H7 (cell line): Measurements from ENCODE around the gene C1QL4. TPM values are rescaled to one million over a fixed set of nuclear protein-coding genes. Genes with fewer than 3 reads are reported as not detected.
"Not testable (repeated sequence)": the region's sequence is repeated elsewhere in the genome, so short reads cannot be mapped to it uniquely, and the experiment has no call there.

ENCODE experiments used
- DNase-seq: peaks from one replicate; pipeline ENCODE4 v3.0.0; 2012
- H3K27me3 ChIP-seq: 2 replicates; pipeline ENCODE4 v1.6.0; 2011; ENCODE audit warnings: mild to moderate bottlenecking, low read length; ENCODE audit not compliant: control insufficient read depth, insufficient read depth
- H3K36me3 ChIP-seq: replicated peaks from 2 replicates; pipeline ENCODE4 v1.5.1; 2011; ENCODE audit warnings: low read length; ENCODE audit not compliant: control insufficient read depth, insufficient read depth
- H3K4me3 ChIP-seq: 2 replicates; pipeline ENCODE4 v1.5.1; 2011; ENCODE audit warnings: low read depth, mild to moderate bottlenecking, control low read depth, low read length, moderate library complexity; ENCODE audit not compliant: insufficient read depth
- total RNA-seq: library from RNA; depleted of rRNA; stranded (reverse); fragments of >200 nt; shearing (Covaris generic); gene quantifications from 2 replicates; pipeline ENCODE4 v1.2.3, GENCODE V29; 2014; rRNA removed

The C1QL4 gene
- total RNA-seq: 1.1 and 3.3 TPM in 2 replicates

DNA sequence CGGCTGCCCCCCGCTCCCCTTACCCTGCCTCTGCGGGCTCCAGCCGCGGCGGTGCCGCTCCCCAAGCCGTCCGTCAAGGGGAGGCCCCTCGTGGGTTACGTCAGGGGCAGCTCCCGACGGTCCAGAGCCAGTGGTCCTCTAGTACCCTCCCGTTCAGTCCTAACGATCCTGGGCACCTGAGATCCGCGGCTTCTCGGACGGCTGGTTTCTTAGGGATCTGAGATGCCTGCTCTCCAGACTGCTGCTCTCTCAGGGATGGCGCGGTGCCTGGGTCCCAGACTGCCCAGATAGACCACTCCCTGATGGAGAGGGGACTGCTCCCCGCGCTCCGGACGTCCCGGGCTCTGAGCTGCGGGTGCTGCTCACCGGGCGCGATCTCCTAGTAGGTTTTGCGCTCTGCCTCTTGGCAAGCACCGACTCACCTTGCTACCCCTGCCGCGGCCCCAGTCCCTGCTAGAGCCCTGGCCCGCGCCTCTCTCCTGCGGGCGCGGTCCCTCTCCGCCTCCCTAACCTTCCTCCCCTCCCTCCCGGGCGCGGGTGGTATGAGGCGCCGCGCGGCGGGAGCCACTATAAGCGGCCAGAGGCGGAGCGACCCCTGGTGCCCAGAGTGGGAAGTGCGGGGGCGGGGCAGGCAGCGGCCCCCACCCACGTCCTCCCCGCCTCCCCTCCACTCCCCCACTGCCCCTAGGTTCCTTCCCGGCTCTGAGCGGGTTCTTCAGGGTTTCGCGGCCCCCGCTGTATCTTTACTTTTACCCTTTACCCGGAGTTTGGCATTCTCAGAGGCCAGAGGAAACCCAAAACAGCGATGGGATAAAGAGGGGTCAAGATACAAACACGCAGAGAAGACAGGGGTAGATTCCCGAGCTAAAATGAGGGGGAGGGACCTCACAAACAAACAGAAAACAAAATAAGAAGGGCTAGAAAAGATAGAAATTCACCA lies at the start of gene C1QL4:
C1QL4 (minus strand) TSS at position 544 of the 940 bp plus-strand sequence. CDS start 711 bp downstream, outside the sequence.
- peak; percentile 99 for DNase-seq

DNA sequence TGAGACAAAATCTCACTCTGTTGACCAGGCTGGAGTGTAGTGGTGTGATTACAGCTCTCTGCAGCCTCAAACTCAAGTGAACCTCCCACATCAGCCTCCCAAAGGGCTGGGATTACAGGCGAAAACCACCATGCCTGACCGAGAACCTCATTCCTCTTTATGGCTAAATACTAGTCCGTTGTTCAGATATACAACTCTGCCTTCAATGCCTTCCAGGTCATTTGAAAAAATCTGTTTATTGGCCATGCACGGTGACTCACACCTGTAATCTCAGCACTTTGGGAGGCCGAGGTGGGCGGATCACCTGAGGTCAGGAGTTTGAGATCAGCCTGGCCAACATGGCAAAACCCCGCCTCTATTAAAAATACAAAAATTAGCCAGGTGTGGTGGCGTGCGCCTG lies 43.2 kb upstream of the C1QL4 start:
- H3K36me3 ChIP-seq, H3K27me3 ChIP-seq, DNase-seq, H3K4me3 ChIP-seq: not testable (repeated sequence)

More for the DNA sequence above, at the start of gene C1QL4:
- H3K27me3 ChIP-seq: peaks cover 95% of the 10 kb centered on the region
- no peaks in the 10 kb centered on the region for H3K36me3 ChIP-seq
- peak within 1 kb of the TSS; percentile 43 for H3K4me3 ChIP-seq

DNA sequence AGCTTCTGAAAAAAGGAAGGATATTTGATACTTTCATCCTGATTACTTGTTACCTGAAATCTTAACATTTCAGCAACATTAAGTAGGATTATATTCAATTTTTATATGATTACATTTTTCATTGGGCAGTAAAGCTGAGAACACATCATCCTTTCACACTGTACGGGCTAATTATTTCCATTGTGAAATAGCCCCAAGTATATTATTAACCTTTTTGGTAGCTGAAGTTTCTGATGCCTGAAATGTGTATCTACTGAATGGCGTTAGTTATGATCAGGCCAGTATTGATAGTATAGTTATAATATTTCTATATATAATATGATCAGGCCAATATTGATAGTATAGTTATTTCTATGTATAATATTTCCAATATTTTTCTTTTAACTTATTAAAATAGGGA lies 40.4 kb upstream of the C1QL4 start:
- no peak for DNase-seq
- H3K36me3 ChIP-seq: no peaks in the 10 kb centered on the region
- H3K27me3 ChIP-seq: no peaks in the 10 kb centered on the region
- no peak overlapping the region for H3K4me3 ChIP-seq

DNA sequence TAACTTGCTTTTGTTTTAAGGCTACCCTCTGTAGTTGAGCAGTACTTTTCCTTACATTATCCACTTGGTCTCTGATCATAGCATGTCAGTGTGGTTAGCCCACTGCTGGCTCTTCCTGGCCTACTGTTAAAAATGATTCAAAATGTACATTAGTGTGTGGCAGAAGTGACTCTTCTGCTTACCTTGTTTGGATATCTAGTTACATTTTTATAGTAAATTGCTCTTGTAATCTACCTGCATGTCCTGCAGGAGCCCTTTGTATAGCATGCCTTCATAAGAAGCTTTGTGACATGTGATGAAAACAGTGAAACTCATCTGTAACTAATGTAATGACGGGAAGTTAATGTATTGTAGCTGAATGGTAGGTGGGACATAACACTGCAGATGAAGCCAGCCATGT lies 38.4 kb upstream of the C1QL4 start:
- Histone ChIP-seq H3K4me3 (no peak overlapping the region), H3K27me3 (no peaks in the 10 kb centered on the region), H3K36me3 (no peaks in the 10 kb centered on the region)
- DNase-seq: no peak

DNA sequence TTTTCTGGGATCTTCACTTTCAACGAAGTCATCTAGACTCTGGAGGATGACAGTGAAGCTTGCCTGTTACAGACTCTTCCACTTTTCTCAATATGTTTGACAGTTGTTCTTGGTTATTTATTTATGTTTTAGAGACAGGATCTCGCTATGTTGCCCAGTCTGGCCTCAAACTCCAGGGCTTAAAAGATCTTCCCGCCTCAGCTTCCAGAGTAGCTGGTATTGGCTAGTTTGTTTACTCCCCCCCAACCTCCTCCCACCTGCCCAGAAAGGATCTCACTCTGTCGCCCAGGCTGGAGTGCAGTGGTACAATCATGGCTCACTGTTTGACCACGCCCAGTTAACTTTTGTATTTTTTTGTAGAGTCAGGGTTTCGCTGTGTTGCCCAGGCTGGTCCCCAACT lies 33.6 kb upstream of the C1QL4 start:
- DNase-seq: no peak
- no peaks in the 10 kb centered on the region for H3K27me3 ChIP-seq
- H3K4me3 ChIP-seq: no peak overlapping the region
- H3K36me3 ChIP-seq: no peaks in the 10 kb centered on the region

DNA sequence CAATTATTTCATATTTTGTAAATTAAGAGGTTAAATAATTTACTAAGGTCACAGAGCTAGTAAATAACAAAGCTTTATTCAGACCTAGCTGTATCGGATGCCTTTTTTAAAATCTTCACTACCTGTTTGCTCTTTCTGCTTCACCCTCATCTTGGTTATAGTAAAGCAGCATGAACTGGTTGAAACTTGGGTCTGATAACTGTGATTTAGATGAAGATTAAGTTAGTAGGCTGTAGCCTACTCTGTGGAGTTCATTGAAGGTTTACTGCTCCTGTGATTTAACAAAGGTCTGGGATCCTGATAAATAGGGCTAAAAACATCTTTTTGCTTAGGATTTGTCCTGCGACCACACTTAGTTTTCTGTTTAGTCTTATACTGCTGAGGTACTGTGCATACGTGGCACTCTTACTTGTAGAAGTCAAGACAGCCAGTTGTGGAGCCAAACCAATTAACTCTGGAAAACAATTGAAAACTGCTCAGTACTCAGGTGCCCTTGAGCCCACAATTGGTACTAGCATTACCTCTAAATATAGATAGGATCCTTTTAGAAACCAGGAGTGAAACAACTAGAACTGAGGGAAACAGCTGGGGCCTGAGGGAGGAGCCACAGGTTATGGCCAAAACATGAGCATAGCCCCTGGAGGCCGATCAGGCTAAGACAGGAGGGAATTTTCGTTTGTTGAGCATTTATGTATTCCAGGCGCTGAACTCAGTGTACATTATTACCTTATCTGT lies 32.6 kb upstream of the C1QL4 start:
- Histone ChIP-seq H3K36me3 (no peaks in the 10 kb centered on the region), H3K27me3 (peaks cover 2% of the 10 kb centered on the region; the same call in 1 of the 2 replicates), H3K4me3 (no peak overlapping the region)
- peak; percentile 56 for DNase-seq

DNA sequence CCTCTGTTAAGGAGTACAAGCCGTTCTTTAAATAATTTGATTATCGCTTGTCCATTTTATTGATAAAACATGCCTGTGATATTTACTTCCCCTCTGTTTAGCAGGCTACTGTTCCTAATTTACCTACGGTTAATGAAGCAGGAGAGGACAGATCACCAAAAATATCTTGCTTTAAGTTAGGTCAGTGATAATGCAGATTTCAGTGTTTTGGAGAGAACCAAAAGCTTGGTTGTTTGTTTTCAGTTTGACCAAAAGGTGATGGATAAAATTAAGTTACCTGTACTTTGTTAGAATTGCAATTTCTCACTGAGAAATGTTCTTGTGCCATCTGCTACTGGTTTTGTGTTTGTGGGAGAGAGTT lies 31.2 kb upstream of the C1QL4 start:
- no peak for DNase-seq
- Histone ChIP-seq H3K36me3 (no peaks in the 10 kb centered on the region), H3K4me3 (peak overlapping the region; percentile 89), H3K27me3 (peaks cover 2% of the 10 kb centered on the region; the same call in 1 of the 2 replicates)

DNA sequence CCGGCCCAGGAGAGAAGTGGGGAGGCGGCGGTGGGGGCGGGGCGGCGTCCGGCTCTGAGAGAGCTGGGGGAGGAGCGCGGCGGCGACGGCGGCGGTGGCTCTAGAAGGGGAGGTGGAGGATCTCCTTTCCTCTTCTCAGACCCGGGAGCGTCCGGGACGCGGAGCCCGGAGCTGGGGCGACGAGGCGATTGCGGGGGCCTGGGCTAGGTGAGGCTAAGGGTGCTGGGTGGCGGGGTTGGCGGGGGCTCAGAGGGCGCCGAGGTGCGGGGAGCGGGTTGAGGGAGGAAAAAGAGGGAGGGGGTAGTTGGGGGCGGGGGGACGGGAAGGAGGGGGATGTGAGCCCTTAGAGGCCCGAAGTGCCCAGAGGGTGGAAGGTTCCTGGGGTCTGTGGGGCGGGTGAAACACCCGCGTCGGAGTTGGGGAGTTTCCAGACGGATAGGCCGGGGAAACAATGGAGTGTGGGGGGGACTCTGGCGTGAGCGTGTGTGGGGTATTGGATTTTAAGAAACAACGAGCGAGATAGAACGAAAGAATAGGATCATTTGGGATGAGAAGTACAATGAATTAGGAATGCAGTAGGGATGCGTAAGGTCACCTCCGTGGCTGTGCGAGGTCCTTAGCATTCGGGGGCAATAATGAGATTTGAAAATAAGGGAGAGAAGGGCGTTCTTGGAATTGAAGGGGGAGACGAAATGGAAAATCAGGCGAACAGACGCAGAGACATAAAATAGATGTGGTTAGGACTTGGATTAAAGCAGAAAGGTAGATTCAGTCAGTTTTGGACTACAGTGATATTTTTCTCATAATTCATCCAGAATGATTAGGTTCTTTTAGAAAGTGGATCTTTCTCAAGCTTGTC lies 30.6 kb upstream of the C1QL4 start, which contains the start of gene SPATS2:
SPATS2 (plus strand) TSS at position 82 of the 859 bp plus-strand sequence. CDS start 93,551 bp downstream, outside the sequence.
- Histone ChIP-seq H3K27me3 (peaks cover 2% of the 10 kb centered on the region; the same call in 1 of the 2 replicates), H3K4me3 (peak within 1 kb of the TSS; percentile 89), H3K36me3 (no peaks in the 10 kb centered on the region)
- no peak for DNase-seq

DNA sequence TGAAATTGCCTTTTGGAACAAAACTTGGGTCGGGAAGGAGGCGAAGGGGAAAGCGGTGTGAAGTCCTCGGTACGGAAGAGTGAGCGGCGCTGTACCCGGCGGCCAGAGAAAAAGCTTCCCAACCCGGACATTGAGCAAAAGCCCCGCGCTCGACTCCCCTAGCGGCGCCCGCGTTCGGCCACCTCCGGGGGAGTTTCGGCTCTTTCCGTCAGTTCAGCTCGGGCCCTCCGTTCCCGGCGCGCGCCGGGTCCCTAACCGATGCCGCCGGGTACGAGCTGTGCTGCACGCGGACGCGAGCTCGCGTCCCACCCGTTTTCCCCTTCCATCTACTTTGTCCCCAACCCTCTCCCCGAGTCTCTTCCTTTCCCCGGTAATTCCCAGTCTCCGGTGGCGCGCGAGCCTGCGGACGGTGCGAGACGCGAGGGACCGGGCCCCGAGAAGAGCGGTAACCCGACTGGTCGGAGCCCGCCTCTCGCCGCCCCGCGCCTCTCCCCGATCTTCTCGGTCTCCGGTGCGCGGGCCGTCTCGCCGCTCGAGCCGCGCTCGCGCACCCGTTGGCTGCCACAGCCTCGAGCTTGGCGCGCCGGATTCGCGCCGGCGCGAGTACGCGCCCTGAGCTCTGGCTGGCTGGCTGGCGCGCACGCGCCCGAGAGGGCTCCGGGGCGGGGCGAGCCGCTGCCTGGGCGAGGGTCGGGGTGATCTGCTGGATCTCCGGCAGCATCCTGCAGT lies 29.8 kb upstream of the C1QL4 start:
- H3K4me3 ChIP-seq: peak overlapping the region; percentile 89
- H3K36me3 ChIP-seq: no peaks in the 10 kb centered on the region
- H3K27me3 ChIP-seq: peaks cover 2% of the 10 kb centered on the region; the same call in 1 of the 2 replicates
- DNase-seq: peak; percentile 99

DNA sequence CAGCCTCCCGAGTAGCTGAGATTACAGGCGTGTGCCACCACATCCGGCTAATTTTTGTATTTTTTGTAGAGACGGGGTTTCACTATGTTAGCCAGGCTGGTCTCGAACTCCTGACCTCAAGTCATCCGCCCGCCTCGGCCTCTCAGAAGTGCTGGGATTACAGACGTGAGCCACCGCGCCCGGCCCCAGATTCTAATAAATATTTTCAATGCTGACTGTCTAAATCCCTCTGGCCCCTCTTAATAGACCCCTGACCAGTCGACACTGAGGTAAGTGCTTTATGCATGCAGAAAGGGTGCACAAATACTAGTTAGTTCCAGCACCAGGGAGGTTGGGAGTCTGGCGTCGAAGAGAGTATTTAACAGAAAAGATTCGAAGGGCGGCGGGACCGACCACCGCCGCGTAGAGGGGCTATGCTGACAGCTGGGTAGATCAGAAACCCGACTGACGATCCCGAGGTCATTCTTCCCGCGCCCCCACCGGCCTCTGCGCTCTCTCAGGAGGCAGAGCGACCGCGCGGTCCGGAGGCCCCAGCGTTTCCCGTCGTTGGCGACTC lies 29.2 kb upstream of the C1QL4 start:
- no peak for DNase-seq

DNA sequence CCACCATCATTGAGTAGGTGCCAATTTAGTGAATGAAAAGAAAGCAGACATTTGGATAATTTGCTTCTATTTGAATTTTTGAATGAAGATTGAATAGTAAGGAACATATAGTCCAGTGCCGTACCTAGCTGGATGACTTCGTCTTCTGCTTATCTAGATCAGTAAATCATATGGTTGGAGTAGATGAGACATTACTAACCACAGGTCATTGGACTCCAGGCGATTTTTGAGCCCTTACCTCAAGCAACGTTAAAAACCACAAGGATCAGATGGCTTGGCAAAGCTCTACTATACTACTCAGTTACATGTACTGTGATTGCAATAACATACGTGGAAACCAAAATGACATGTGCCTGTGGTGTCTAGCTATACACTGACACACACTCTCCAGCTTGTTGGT lies 28.6 kb upstream of the C1QL4 start:
- Histone ChIP-seq H3K36me3 (no peaks in the 10 kb centered on the region), H3K27me3 (peaks cover 2% of the 10 kb centered on the region; the same call in 1 of the 2 replicates), H3K4me3 (no peak overlapping the region)
- DNase-seq: no peak

More for the DNA sequence above, 29.2 kb upstream of the C1QL4 start:
- peaks cover 2% of the 10 kb centered on the region; the same call in 1 of the 2 replicates for H3K27me3 ChIP-seq
- H3K36me3 ChIP-seq: no peaks in the 10 kb centered on the region
- peak overlapping the region; percentile 89 for H3K4me3 ChIP-seq

DNA sequence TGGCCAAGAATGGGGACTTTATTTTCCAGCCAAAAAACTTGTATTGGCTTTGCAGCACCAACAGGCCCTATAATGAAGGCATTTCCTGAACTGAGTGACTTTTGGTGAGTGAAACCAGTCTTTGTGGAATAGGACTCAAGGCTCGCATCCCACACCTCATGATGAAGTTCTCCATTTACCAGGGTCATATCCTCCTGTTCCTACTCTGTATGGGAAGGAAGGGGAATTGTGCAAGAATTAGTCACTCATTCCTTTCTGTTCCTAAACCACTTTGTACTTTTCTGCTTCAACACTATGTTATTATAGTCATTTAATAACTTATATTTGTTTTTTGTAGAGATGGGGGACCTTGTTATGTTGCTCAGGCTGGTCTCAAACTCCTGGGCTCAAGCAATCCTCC lies 28.0 kb upstream of the C1QL4 start:
- no peak overlapping the region for H3K4me3 ChIP-seq
- peaks cover 2% of the 10 kb centered on the region; the same call in 1 of the 2 replicates for H3K27me3 ChIP-seq
- H3K36me3 ChIP-seq: no peaks in the 10 kb centered on the region
- DNase-seq: no peak

DNA sequence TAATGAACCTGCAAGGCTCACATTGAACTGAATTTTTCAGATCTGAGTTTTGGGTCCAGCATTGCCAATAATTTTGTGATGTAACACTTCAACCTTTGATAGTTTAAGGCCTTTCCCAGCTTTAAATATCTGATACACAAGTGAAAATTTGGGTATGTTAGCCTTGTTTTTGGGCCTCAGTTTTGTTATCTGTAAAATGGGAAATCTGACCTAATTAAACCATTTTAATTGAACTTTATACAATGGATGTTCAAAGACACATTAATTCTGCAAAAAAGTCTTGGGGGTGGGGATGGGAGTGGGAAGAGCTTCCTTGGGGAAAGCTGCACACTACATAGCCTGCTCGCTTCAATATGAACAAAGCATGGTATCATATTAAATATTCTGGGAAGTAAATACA lies 25.1 kb upstream of the C1QL4 start:
- Histone ChIP-seq H3K36me3 (no peaks in the 10 kb centered on the region), H3K4me3 (no peak overlapping the region), H3K27me3 (peaks cover 2% of the 10 kb centered on the region; the same call in 1 of the 2 replicates)
- no peak for DNase-seq
